Measurements from ENCODE around the gene PUS1. TPM values are rescaled to one million over a fixed set of nuclear protein-coding genes. Genes with fewer than 3 reads are reported as not detected.

PUS1 gene
- total and polyA plus RNA-seq, 2 of the 4 experiments (the other 2 are of a cell fraction), result 14.0 to 36.7 TPM

DNA sequence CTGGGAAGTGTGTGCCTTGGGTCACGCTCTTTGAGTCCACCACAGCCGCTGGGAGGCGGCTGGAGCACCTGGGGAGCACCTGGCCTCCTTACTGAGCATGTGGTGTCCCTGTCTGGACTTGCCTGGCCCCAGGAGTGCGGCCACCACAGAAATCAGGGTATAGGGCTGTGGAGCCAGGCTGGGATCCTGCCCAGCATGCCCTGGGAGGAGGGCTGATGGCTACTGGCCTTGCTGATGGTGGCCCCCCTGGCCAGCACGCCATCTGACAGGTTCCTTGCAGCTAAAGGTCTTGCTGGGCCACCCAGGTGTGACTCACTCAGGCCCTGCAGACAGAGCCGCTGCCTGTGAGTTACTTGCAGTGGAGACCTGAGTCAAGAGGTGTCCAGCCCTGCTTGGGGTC lies 28.7 kb upstream of the PUS1 start:
- no TSS peak for BruUV-seq (replicated peaks)
- 89% methylated on average over 3 of the region's 6 CpGs; no CpG with 5 or more reads in 1 of the 2 experiments for WGBS, 2 experiments (ENCODE audit: extremely low coverage in 2 of 2, insufficient read length in 1 of 2)
- intact Hi-C loops (cut with micrococcal nuclease), result no loop called here

More for the DNA sequence above, 28.7 kb upstream of the PUS1 start:
- ATAC-seq (ENCODE audit: low read depth), result no peak
- no peak overlapping the region for H2BK15ac ChIP-seq (ENCODE audit: low read depth, low read length)
- H3K9ac ChIP-seq (ENCODE audit: low read depth, low read length), result no peak overlapping the region
- no peak overlapping the region for H2AK5ac ChIP-seq (ENCODE audit: low read depth, low read length)
- H2BK120ac ChIP-seq (ENCODE audit: low read depth, low read length), result no peak overlapping the region
- H2AK9ac ChIP-seq (replicated peaks; ENCODE audit: low read depth, low read length, poor library complexity), result no peak overlapping the region
- peaks cover 64% of the 10 kb centered on the region for H4K20me1 ChIP-seq (ENCODE audit: insufficient read depth, low read length)
- H3K79me1 ChIP-seq (ENCODE audit: low read depth in 1 of 2, low read length in 2 of 2), result peaks cover 16 to 72% of the 10 kb centered on the region in 2 experiments
- no peak overlapping the region for H2BK5ac ChIP-seq (ENCODE audit: low read depth, low read length, poor library complexity, severe bottlenecking)
- in situ Hi-C loops (cut with MboI; ENCODE audit: low sequenced_read_pairs) (no loop called here), dilution Hi-C loops (cut with HindIII; ENCODE audit: low sequenced_read_pairs, unreplicated experiment) (no loop called here)
- ChIA-PET POLR2A (ENCODE audit: unreplicated experiment) (no interaction called here), CTCF (no interaction called here)
- H3K56ac ChIP-seq (ENCODE audit: extremely low read depth, insufficient read depth, low read length), result no peak overlapping the region
- no peak overlapping the region for H3K4me2 ChIP-seq (ENCODE audit: low read depth, low read length)
- TF ChIP-seq BHLHE40 (IDR thresholded peaks at IDR 0.05; ENCODE audit: low read depth, low read length) (no peak), CHD1 (IDR thresholded peaks at IDR 0.05; ENCODE audit: low read depth, low read length) (no peak), MAZ (IDR thresholded peaks at IDR 0.05; ENCODE audit: borderline replicate concordance, low read depth, low read length) (no peak), MXI1 (IDR thresholded peaks at IDR 0.05; ENCODE audit: borderline replicate concordance, low read depth, low read length) (no peak), NFE2L2 (IDR thresholded peaks at IDR 0.05; ENCODE audit: low read depth, low read length) (no peak), MAFK (IDR thresholded peaks at IDR 0.05; ENCODE audit: low read depth, low read length) (no peak), FOS (IDR thresholded peaks at IDR 0.05; ENCODE audit: low read depth, low read length) (no peak), RCOR1 (IDR thresholded peaks at IDR 0.05; ENCODE audit: insufficient replicate concordance, low read length) (no peak), RAD21 (IDR thresholded peaks at IDR 0.05; ENCODE audit: low read length) (no peak), SMC3 (IDR thresholded peaks at IDR 0.05; ENCODE audit: low read depth, low read length) (no peak), RFX5 (IDR thresholded peaks at IDR 0.05; ENCODE audit: low read depth, low read length) (no peak), CEBPB (IDR thresholded peaks at IDR 0.05; ENCODE audit: low read depth, low read length) (no peak), POLR2A (IDR thresholded peaks at IDR 0.05; ENCODE audit: low read depth, low read length) (no peak)
- TF ChIP-seq, protein P1, sequence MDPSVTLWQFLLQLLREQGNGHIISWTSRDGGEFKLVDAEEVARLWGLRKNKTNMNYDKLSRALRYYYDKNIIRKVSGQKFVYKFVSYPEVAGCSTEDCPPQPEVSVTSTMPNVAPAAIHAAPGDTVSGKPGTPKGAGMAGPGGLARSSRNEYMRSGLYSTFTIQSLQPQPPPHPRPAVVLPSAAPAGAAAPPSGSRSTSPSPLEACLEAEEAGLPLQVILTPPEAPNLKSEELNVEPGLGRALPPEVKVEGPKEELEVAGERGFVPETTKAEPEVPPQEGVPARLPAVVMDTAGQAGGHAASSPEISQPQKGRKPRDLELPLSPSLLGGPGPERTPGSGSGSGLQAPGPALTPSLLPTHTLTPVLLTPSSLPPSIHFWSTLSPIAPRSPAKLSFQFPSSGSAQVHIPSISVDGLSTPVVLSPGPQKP (IDR thresholded peaks at IDR 0.05; ENCODE audit: borderline replicate concordance, low read depth, low read length), result no peak
- TF ChIP-seq, protein P2, sequence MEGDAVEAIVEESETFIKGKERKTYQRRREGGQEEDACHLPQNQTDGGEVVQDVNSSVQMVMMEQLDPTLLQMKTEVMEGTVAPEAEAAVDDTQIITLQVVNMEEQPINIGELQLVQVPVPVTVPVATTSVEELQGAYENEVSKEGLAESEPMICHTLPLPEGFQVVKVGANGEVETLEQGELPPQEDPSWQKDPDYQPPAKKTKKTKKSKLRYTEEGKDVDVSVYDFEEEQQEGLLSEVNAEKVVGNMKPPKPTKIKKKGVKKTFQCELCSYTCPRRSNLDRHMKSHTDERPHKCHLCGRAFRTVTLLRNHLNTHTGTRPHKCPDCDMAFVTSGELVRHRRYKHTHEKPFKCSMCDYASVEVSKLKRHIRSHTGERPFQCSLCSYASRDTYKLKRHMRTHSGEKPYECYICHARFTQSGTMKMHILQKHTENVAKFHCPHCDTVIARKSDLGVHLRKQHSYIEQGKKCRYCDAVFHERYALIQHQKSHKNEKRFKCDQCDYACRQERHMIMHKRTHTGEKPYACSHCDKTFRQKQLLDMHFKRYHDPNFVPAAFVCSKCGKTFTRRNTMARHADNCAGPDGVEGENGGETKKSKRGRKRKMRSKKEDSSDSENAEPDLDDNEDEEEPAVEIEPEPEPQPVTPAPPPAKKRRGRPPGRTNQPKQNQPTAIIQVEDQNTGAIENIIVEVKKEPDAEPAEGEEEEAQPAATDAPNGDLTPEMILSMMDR (conservative IDR thresholded peaks at IDR 0.05; ENCODE audit: low read depth, low read length), result no peak
- TF ChIP-seq, protein P3, sequence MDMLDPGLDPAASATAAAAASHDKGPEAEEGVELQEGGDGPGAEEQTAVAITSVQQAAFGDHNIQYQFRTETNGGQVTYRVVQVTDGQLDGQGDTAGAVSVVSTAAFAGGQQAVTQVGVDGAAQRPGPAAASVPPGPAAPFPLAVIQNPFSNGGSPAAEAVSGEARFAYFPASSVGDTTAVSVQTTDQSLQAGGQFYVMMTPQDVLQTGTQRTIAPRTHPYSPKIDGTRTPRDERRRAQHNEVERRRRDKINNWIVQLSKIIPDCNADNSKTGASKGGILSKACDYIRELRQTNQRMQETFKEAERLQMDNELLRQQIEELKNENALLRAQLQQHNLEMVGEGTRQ (IDR thresholded peaks at IDR 0.05; ENCODE audit: low read depth, low read length), result no peak
- H3K4ac ChIP-seq (ENCODE audit: low read depth, low read length), result no peak overlapping the region
- no peak overlapping the region for H3K23ac ChIP-seq (ENCODE audit: low read depth, low read length)
- no peak overlapping the region for H2AFZ ChIP-seq (replicated peaks; ENCODE audit: low read length, poor library complexity)
- no peaks in the 10 kb centered on the region for H3K9me3 ChIP-seq (ENCODE audit: control insufficient read depth, insufficient read depth, low read length)
- no peaks in the 10 kb centered on the region for H3K27me3 ChIP-seq (ENCODE audit: control insufficient read depth, insufficient read depth, low read length)
- H2BK20ac ChIP-seq (ENCODE audit: low read depth, low read length), result no peak overlapping the region
- H3K4me3 ChIP-seq (ENCODE audit: insufficient read depth, low read depth, low read length), result no peak overlapping the region
- no peak overlapping the region for H3K18ac ChIP-seq (ENCODE audit: low read depth, low read length)
- no peak overlapping the region for H4K5ac ChIP-seq (ENCODE audit: low read depth, low read length)
- H3K27ac ChIP-seq (ENCODE audit: insufficient read depth, low read length), result no peak overlapping the region
- H4K8ac ChIP-seq (ENCODE audit: low read depth in 2 of 2, low read length in 2 of 2), result no peak overlapping the region
- no peak overlapping the region for H4K91ac ChIP-seq (ENCODE audit: insufficient read depth, low read depth, low read length)
- no peak for DNase-seq
- peaks cover 20% of the 10 kb centered on the region; the same call in 1 of the 2 replicates for H3K36me3 ChIP-seq (ENCODE audit: control insufficient read depth, insufficient read depth, low read length)
- peaks cover 8% of the 10 kb centered on the region for H3K4me1 ChIP-seq (ENCODE audit: control insufficient read depth, insufficient read depth, low read length)
- H3K14ac ChIP-seq (replicated peaks; ENCODE audit: low read depth, low read length), result no peak overlapping the region
- peaks cover 9% of the 10 kb centered on the region; the same call in 1 of the 2 replicates for H3K9me1 ChIP-seq (ENCODE audit: insufficient read depth, low read length)

All from IMR-90 (cell line).